Right forelimb (tissue), 1 donor: ENCODE measurements around the gene CPN1.

Experiments used
- DNase-seq: peaks from one replicate; pipeline ENCODE4 v3.0.0-alpha.2; 2018

The CPN1 gene

GRCh38 chr10:100076750-100077149 lies 4.9 kb downstream of the CPN1 start:
- DNase-seq, result no peak

- no peak for DNase-seq
Observed at GRCh38 chr10:100075426-100076220, 6.0 kb downstream of the CPN1 start.

- DNase-seq, result no peak
Observed at GRCh38 chr10:100072514-100072913, 9.2 kb downstream of the CPN1 start.

DNA sequence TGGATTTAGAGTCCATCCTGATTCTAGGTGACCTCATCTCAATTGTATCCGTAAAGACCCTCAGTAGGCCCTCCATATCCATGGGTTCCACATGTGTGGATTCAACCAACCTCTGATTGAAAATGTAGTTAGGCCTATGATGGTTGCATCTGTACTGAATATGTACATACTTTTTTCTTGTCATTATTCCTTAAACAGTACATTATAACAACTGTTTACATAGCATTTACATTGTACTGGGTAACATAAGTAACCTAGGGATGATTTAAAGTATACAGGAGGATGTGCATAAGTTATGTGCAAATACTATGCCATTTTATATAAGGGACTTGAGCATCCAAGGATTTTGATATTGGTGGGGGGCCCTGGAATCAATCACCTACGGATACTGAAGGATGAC lies 10.1 kb downstream of the CPN1 start:
- DNase-seq, result no peak

DNA sequence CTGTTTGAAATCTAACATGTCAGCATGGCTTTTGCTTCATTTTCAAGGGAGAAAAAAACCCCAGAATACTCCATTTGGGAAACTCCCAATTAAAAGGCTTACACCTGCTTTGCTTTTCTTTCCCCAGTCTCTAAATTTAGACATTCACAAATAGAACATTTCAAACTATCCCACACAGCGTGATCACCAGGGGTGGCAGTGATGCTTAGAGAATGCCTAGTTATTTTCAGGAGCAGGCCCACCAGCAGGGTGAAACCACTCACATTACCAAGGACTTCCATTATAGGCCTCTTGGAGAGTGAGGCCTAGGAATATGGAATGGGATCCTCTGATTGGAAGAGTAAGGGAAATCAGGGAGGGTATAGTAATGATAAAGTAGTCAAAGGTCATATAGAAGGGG lies 14.2 kb downstream of the CPN1 start:
- no peak for DNase-seq

- no peak for DNase-seq
Observed at GRCh38 chr10:100065084-100065660, 16.5 kb downstream of the CPN1 start.

- DNase-seq, result no peak
Observed at GRCh38 chr10:100061401-100061800, 20.3 kb downstream of the CPN1 start.

DNA sequence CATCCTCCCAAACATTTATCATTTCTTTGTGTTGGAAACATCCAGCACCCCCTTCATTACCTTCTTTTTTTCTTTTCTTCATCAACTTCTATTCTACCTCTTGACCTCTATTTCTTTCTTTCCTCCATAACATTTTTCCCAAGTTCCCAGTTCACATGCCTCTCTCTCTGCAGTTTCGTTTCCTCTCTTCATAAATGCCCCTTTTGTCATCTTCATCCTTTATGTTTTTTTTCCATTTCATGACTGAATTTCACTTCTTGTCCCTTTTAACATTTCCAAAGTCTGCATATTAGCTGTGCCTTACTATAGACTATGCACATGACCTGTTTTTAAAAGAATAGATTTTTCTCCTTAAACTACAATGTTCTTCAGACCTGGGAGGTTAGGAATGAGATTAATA lies 23.7 kb downstream of the CPN1 start:
- DNase-seq, result no peak

DNA sequence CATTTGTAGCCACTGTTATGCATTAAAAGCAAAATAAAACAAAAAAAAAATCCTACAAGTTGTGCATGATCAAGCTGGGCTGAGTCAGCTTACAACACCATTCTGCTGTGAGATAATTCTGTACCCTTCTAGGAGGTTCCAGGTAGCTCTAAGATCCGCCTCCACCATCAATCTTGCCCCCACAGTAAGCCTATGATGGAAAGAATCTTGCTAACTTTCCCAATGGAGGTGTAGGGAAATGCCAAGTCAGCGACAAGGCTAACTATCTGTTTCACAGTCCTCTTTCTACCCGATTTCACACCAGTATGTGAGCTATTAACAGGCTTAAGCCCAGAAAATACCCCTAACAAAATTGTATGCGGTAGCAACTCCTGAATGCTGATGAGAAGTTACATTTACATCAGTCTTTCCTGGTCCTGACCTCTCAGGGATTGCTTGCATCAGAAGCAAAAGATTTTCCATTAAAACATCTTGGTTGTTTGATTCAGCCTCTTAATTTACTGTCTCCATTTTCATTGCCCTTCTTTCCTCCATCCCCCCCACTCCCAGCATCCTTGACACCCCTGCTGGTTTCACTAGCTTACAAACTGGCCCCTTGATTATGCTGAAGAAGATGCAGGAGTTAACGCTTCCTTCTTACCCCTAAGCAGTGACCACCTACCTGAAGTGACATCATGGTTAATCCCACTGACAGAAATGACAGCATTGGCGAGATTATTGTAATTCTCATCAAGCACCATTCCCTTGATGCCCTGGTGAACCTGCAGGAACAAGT lies 27.8 kb downstream of the CPN1 start:
- no peak for DNase-seq

DNA sequence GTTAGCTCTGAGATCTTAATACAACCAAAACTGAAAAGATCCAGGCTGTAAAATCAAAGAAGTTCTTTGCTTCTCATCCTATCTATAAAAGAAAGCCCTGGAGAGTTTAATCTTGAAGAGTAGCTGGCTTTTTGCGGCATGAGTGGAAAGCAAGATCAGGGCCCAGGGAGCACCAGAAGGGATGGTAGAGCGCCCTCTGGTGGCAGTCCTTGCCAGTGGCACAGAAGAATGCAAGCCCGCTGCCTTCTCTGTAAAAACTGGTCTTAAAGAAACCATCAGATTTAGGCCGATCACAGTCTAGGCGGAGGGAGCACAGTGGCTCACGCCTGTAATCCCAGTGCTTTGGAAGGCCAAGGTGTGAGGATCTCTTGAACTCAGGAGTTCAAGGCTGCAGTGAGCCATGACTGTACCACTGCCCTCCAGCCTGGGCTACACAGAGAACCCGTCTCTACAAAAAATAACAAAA lies 35.6 kb downstream of the CPN1 start:
- DNase-seq, result peak; percentile 90

DNA sequence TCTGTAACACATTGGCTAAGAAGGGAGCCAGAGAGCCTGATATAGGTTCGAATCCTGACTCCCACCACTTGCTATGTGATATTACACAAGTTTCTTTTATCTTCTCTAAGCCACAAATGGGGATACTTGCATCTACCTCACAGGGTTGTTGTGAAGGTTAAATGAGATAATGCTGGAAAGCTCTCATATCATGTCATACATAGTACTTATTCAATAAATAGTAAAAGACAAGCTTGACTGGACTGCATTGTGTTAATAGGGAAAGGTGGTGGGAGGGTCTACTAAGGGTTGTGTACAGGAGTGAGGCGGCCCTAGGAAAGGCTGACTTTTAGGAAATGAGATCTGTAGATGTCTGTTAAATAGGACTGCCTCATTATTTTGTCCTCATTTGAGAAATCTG lies 36.1 kb downstream of the CPN1 start:
- no peak for DNase-seq

DNA sequence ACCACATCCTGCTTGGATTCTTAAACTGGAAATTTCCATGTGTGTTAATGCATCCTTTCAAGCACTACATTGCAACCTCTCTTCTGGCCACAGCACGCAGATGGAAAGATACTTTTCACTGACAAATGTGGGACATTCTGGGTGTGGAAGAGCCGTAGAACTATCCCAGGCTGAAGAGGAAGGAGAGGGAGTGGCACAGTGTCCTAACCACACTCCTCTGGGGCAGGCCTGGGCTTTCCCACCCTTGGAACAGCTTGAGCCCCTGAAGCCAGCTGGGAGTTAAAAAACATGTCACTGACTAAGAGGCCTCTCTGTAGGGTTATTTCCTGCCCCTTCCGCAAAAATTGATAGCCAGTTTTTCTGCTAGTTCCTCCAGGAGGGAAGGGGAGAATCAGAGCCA lies 37.9 kb downstream of the CPN1 start:
- no peak for DNase-seq

DNA sequence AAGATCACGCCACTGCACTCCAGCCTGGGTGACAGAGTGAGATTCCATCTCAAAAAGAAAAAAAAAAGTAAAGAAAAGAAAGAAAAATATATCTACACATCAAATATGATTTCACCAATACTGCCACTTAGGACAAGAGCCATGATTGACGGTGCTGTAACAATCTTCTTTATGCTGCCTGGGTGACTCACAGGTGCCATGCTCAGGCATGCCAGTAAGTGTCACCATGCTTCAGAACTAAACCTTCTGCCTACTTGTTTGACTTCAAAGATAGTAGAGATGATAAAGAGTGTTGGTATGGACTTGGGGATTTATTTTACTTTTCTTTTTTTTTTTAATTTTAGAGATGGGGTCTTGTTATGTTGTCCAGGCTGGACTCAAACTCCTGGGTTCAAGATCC lies 38.3 kb downstream of the CPN1 start:
- DNase-seq, result no peak

DNA sequence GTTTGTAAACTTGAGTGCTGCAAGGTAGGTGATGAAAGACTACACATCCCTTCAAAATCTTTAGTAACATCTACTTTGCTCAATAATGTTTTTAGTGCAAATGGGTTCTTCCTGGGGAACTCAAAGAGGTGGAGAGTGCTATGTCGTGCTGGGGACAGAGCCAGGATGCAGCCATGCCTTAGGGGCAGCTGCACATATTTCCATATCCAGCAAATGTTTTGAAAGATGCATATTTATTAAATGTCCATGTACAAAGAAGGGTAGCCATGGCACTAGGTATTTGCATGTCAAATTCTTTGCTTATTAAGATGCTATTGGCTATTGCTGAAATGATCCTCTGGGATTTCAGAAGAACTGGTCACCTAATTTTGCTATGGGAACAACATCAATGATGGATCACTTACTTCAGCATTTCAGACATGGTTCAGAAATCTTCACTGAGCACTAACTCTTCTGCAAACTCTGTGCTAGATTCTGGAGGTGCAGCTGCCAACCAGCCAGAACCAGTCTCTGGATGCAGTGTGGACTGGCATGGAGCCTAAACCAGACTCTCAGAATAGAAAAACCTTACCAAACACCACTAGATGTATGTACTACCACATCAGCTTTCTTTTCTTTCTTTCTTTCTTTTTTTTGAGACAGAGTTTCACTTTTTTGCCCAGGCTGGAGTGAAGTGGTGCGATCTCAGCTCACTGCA lies 40.2 kb downstream of the CPN1 start:
- DNase-seq, result no peak

DNA sequence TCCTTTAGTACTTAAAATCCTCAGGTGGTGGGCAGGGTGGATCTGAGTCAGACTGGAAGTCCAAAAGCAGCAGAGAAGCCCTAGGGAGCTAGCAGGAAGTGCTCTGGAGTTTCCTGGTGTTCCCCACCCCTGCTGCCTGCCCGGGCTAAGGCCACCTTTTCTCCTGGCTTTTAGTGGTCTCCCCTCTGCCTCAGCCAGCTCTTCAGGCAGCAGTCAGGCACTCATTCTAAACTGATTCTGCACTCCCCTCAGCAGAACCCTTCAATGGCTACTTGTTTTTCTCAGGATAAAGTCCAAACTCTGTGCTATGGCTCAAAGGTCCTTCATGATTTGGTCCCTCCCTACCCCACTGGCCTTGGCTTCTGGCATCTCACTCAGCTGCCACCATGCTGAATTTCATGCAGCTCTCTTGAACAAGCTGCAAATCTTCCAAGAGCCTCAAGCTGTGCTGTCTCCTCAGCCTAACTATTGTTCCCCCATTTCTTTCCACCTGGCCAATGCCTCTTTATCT lies 43.1 kb downstream of the CPN1 start:
- DNase-seq, result no peak

DNA sequence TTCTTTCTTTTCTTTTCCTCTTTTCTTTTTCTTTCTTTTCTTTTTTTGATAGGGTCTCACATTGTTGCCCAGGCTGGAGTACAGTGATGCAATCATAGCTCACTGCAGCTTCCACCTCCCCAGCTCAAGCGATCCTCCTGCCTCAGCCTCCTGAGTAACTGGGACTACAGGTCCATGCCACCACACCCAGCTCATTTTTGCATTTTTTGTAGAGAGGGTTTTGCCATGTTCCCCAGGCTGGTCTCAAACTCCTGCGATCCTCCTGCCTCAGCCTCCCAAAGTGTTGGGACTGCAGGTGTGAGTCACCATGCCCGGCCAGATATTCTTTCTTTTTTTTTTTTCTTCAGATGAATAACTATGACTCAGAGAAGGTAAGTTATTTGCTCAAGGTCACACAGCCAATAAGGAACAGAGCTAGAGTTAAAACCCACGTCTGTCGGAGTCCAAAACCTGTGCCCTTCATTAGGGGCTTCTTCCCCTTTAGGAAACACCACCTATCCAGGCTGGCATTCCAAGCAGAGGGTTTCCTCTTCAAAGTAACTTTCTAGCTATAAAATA lies 43.8 kb downstream of the CPN1 start:
- no peak for DNase-seq

DNA sequence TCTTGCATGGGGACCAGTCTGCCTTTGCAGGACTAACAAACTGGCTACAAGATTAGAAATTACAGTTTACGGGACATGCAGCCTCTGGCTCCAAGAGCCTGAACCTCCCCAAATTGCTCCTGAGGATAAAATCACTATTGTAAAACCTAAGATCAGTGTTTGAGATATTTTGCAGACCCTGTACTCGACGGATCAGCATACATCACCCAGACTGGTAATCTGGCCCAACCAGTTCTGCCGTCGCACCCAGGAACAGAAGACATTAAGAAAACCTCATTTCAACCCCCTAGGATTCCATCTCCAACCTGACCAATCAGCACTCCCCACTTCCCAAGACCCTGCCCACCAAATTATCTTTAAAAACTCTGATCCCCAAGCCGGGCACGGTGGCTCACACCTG lies 44.8 kb downstream of the CPN1 start:
- no peak for DNase-seq

GRCh38 chr10:100033766-100034418 lies 47.8 kb downstream of the CPN1 start:
- DNase-seq, result no peak

GRCh38 chr10:100027416-100027815 lies 54.3 kb downstream of the CPN1 start:
- no peak for DNase-seq

GRCh38 chr10:100025576-100025975 lies 56.1 kb downstream of the CPN1 start:
- peak; percentile 69 for DNase-seq

DNA sequence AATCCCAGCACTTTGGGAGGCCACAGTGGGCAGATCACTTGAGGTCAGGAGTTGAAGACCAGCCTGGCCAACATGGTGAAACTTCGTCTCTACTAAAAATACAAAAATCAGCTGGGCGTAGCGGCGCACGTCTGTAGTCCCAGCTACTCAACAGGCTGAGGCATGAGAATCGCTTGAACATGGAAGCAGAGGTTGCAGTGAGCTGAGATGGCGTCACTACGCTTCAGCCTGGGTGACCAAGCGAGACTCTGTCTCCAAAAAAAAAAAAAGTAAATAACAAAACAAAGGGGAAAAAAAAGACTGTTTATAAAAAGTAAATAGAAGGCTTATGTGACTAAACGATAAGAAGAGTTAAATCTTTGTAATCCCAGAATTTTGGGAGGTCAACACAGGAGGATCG lies 56.9 kb downstream of the CPN1 start:
- DNase-seq, result no peak

DNA sequence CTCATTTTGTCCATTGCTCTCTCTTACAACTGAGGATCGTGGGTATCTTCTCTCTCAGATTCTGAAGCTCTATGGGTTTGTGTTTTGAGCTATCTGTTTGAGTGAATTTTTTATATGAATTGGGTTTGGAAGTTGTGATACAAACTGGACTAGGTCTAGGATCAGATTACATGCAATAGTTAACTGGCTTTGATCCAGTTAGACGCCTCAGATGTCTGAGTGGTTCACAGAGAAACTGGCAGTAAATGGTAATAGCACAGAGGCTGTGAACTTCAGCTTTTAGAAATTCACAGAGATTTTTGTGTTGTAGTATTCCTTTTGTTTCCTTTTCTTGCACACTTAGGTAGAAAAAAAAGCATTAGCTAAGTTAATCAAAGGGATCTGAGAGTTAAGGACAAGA lies 59.3 kb downstream of the CPN1 start:
- DNase-seq, result no peak
